HCT116 (cell line): ENCODE results near the gene HSPA1A. TPM values are rescaled to one million over a fixed set of nuclear protein-coding genes. Genes with fewer than 3 reads are reported as not detected.

ENCODE experiments used
- ATAC-seq: fragments of 200-7000 bp; cut with Tn5 transposase; 2 replicates; pipeline ENCODE4 v1.9.1; 2020; ENCODE audit warnings: mild to moderate bottlenecking, moderate library complexity
- BruUV-seq: library from RNA; stranded (reverse); fragments of 400-500 nt; replicated peaks from 2 replicates; lab custom pipeline; 2021; lab: Mats Ljungman, UMichigan
- CTCF ChIA-PET: fragments of 300-600 bp; sonication (Branson Sonifier 250); formaldehyde crosslinking; loops from one replicate; lab custom pipeline; 2021; ENCODE audit warnings: antibody characterized with exemption; lab: Charles Lee
- POLR2A ChIA-PET: fragments of 300-600, 350-600 bp; sonication (Branson Sonifier 250); formaldehyde crosslinking; loops from one replicate; lab custom pipeline; 2021; ENCODE audit warnings: antibody characterized with exemption; lab: Charles Lee
- RAD21 ChIA-PET, 2 experiments: fragments of 300-600 bp; sonication (Branson Sonifier 250); formaldehyde crosslinking; loops; one replicate each; lab custom pipeline; 2023; ENCODE audit warnings: low total read pairs in 2 of 2; ENCODE audit not compliant: uncharacterized antibody in 2 of 2, unreplicated experiment in 2 of 2, low non-redundant PET in 1 of 2; lab: Charles Lee
- DNase-seq: peaks from one replicate; pipeline ENCODE4 v3.0.0-alpha.2; 2010; ENCODE audit warnings: low read depth, low spot score
- H2AFZ ChIP-seq: fragments of 200-600 bp; shearing (Covaris generic), sonication (generic); 2 replicates; pipeline ENCODE4 v1.6.1; 2017; ENCODE audit warnings: low read depth, mixed run types, mixed read lengths, antibody characterized with exemption, low read length; ENCODE audit not compliant: poor library complexity, severe bottlenecking
- H3K27ac ChIP-seq: 2 replicates; pipeline ENCODE4 v1.5.1; 2012; ENCODE audit warnings: low read depth, low read length
- H3K27me3 ChIP-seq: fragments of 200-600 bp; sonication (generic); 2 replicates; pipeline ENCODE4 v1.6.1; 2016; ENCODE audit warnings: mixed run types, low read length, mixed read lengths; ENCODE audit not compliant: insufficient read depth
- H3K36me3 ChIP-seq, 2 experiments: fragments of 200-500 bp in 1 of 2; fragments of 200-600 bp in 1 of 2; sonication (Bioruptor generic) in 1 of 2; sonication (generic) in 1 of 2; 2 replicates each; pipeline versions ENCODE4 v1.5.1 to v1.6.1; 2014 to 2016; ENCODE audit warnings: low read length in 2 of 2, inconsistent platforms in 1 of 2, mixed read lengths in 1 of 2, mixed run types in 1 of 2; ENCODE audit not compliant: insufficient read depth in 2 of 2, control insufficient read depth in 1 of 2
- H3K4me1 ChIP-seq, 2 experiments: fragments of 200-600 bp in 1 of 2; sonication (generic) in 1 of 2; 2 replicates each; pipeline versions ENCODE4 v1.5.1 to v1.6.1; 2012 to 2017; ENCODE audit warnings: low read length in 2 of 2, inconsistent platforms in 1 of 2, mild to moderate bottlenecking in 1 of 2, mixed read lengths in 1 of 2, mixed run types in 1 of 2, moderate library complexity in 1 of 2; ENCODE audit not compliant: insufficient read depth in 2 of 2, control insufficient read depth in 1 of 2
- H3K4me2 ChIP-seq: fragments of 200-600 bp; sonication (generic); 2 replicates; pipeline ENCODE4 v1.6.1; 2017; ENCODE audit warnings: mixed run types, low read length, mixed read lengths
- H3K4me3 ChIP-seq, 2 experiments: fragments of 200-600 bp in 1 of 2; sonication (generic) in 1 of 2; replicated peaks in 1 of 2; 2 replicates each; pipeline ENCODE4 v1.5.1; 2011 to 2016; ENCODE audit warnings: low read length in 2 of 2, control low read depth in 1 of 2, low read depth in 1 of 2, mild to moderate bottlenecking in 1 of 2, mixed read lengths in 1 of 2, mixed run types in 1 of 2
- H3K79me2 ChIP-seq: fragments of 200-600 bp; sonication (generic); 2 replicates; pipeline ENCODE4 v1.6.1; 2017; ENCODE audit warnings: mild to moderate bottlenecking, mixed run types, low read length, moderate library complexity, mixed read lengths; ENCODE audit not compliant: insufficient read depth
- H3K9ac ChIP-seq: fragments of 200-600 bp; sonication (generic); 2 replicates; pipeline ENCODE4 v1.6.1; 2016; ENCODE audit warnings: low read length, mixed read lengths
- H3K9me2 ChIP-seq: fragments of 200-600 bp; sonication (generic), shearing (Covaris generic); 2 replicates; pipeline ENCODE4 v1.6.1; 2017; ENCODE audit warnings: mixed run types, mild to moderate bottlenecking, moderate library complexity; ENCODE audit not compliant: insufficient read depth
- H3K9me3 ChIP-seq, 2 experiments: fragments of 200-500 bp in 1 of 2; fragments of 200-600 bp in 1 of 2; sonication (Bioruptor generic) in 1 of 2; sonication (generic) in 1 of 2; 2 replicates each; pipeline ENCODE4 v1.6.1; 2014 to 2017; ENCODE audit warnings: low read length in 2 of 2, mixed read lengths in 2 of 2, inconsistent platforms in 1 of 2, low read depth in 1 of 2, mild to moderate bottlenecking in 1 of 2, mixed run types in 1 of 2, moderate library complexity in 1 of 2; ENCODE audit not compliant: control insufficient read depth in 1 of 2, insufficient read depth in 1 of 2
- H4K20me1 ChIP-seq: fragments of 200-600 bp; sonication (generic), shearing (Covaris generic); 2 replicates; pipeline ENCODE4 v1.6.1; 2017; ENCODE audit warnings: mixed run types, mild to moderate bottlenecking, moderate library complexity; ENCODE audit not compliant: insufficient read depth
- CEBPB ChIP-seq: IDR thresholded peaks from 2 replicates; pipeline ENCODE4 v1.6.1; 2012; ENCODE audit warnings: low read depth
- EGR1 ChIP-seq: IDR thresholded peaks from 2 replicates; pipeline ENCODE4 v1.6.1; 2012; ENCODE audit warnings: low read depth
- ELF1 ChIP-seq: IDR thresholded peaks from 2 replicates; pipeline ENCODE4 v1.6.1; 2012; ENCODE audit warnings: low read depth, borderline replicate concordance
- EZH2 ChIP-seq: fragments of 200-600 bp; sonication (generic); IDR thresholded peaks from 2 replicates; pipeline ENCODE4 v1.6.1; 2017; ENCODE audit warnings: antibody characterized with exemption, mixed run types
- FOSL1 ChIP-seq: IDR thresholded peaks from 2 replicates; pipeline ENCODE4 v1.6.1; 2012; ENCODE audit warnings: low read depth
- JUND ChIP-seq: IDR thresholded peaks from 2 replicates; pipeline ENCODE4 v1.6.1; 2012
- MAX ChIP-seq: IDR thresholded peaks from 2 replicates; pipeline ENCODE4 v1.6.1; 2012
- POLR2AphosphoS5 ChIP-seq: IDR thresholded peaks from 2 replicates; pipeline ENCODE4 v1.6.1; 2011; ENCODE audit warnings: mild to moderate bottlenecking, low read depth, low read length, moderate library complexity
- RAD21 ChIP-seq: IDR thresholded peaks from 2 replicates; pipeline ENCODE4 v1.6.1; 2012; ENCODE audit warnings: low read depth, mild to moderate bottlenecking
- SIN3A ChIP-seq: IDR thresholded peaks from 2 replicates; pipeline ENCODE4 v1.6.1; 2012; ENCODE audit warnings: low read depth
- SP1 ChIP-seq: IDR thresholded peaks from 2 replicates; pipeline ENCODE4 v1.6.1; 2012; ENCODE audit warnings: low read depth
- TCF7L2 ChIP-seq: IDR thresholded peaks from 2 replicates; pipeline ENCODE4 v1.7.0; 2011; ENCODE audit warnings: borderline replicate concordance, inconsistent platforms; ENCODE audit not compliant: insufficient read depth, insufficient read length; ENCODE audit errors: extremely low read depth
- ZNF274 ChIP-seq: fragments of 200-500 bp; sonication (Bioruptor generic); IDR thresholded peaks from 2 replicates; pipeline ENCODE4 v1.6.1; 2014; ENCODE audit warnings: mild to moderate bottlenecking, low read depth, low read length, inconsistent platforms
- intact Hi-C: fragments of 100-400 bp; cut with micrococcal nuclease; formaldehyde crosslinking; loops from 2 replicates; pipeline ENCODE4 v1.10.0; 2022
- total RNA-seq: library from RNA; stranded (reverse); gene quantifications from one replicate; pipeline ENCODE4 v1.2.1, GENCODE V29; 2021; ENCODE audit not compliant: unreplicated experiment
- TF ChIP-seq, protein P1 (sequence below), 3 experiments: fragments of 200-600 bp in 1 of 3; sonication (generic) in 1 of 3; IDR thresholded peaks in 2 of 3; conservative IDR thresholded peaks in 1 of 3; 2 replicates each; pipeline ENCODE4 v1.5.1; 2012 to 2017; ENCODE audit warnings: low read depth in 2 of 3, low read length in 2 of 3, antibody characterized with exemption in 1 of 3, borderline replicate concordance in 1 of 3, control low read depth in 1 of 3, mild to moderate bottlenecking in 1 of 3, mixed read lengths in 1 of 3, mixed run types in 1 of 3, moderate library complexity in 1 of 3; ENCODE audit not compliant: insufficient read depth in 1 of 3
- TF ChIP-seq, protein P2 (sequence below): IDR thresholded peaks from 2 replicates; pipeline ENCODE4 v1.6.1; 2012

Gene HSPA1A
- total RNA-seq, 1 experiment from 2014 or later: 5.0 TPM

DNA sequence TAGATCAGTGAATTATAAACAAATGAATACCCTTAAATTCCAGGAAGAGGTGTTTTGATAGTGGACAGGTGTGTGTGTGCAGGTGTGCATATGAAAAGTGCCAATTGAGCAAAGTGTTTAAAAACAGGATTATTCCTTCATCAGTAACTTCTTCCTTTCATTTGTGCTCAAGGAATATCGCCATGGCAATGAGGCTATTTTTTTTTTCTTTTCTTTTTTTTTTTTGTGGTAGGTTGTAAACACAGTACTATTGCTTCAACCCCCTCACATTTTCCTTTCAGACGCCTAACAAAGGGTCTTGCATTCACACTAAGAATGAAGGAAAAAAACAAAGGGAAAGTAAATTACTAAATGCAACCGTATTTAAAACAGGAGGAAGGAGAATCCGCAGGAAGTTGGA is 10.2 kb downstream of the HSPA1A start:
- Histone ChIP-seq H2AFZ (no peak overlapping the region), H3K27ac (peak overlapping the region; percentile 94), H3K27me3 (no peaks in the 10 kb centered on the region), H3K4me3 (peak overlapping the region; percentile 3 to 71; a peak in 2 of 4 replicates), H3K4me1 (peaks cover 47 to 73% of the 10 kb centered on the region in 2 experiments), H3K9ac (peak overlapping the region; percentile 70), H3K9me2 (no peaks in the 10 kb centered on the region), H3K36me3 (no peaks in the 10 kb centered on the region; a peak in 1 of 4 replicates), H3K79me2 (peaks cover 16% of the 10 kb centered on the region), H3K4me2 (peak overlapping the region; percentile 77), H3K9me3 (no peaks in the 10 kb centered on the region), H4K20me1 (peaks cover 4% of the 10 kb centered on the region; the same call in 1 of the 2 replicates)
- no peak for TF ChIP-seq TCF7L2
- TF ChIP-seq SIN3A: no peak
- no peak for TF ChIP-seq EGR1
- no peak for TF ChIP-seq CEBPB
- TF ChIP-seq SP1: no peak
- TF ChIP-seq JUND: no peak
- TF ChIP-seq ZNF274: no peak
- TF ChIP-seq EZH2: no peak
- no peak for TF ChIP-seq MAX
- no peak for TF ChIP-seq POLR2AphosphoS5
- TF ChIP-seq, protein P1, sequence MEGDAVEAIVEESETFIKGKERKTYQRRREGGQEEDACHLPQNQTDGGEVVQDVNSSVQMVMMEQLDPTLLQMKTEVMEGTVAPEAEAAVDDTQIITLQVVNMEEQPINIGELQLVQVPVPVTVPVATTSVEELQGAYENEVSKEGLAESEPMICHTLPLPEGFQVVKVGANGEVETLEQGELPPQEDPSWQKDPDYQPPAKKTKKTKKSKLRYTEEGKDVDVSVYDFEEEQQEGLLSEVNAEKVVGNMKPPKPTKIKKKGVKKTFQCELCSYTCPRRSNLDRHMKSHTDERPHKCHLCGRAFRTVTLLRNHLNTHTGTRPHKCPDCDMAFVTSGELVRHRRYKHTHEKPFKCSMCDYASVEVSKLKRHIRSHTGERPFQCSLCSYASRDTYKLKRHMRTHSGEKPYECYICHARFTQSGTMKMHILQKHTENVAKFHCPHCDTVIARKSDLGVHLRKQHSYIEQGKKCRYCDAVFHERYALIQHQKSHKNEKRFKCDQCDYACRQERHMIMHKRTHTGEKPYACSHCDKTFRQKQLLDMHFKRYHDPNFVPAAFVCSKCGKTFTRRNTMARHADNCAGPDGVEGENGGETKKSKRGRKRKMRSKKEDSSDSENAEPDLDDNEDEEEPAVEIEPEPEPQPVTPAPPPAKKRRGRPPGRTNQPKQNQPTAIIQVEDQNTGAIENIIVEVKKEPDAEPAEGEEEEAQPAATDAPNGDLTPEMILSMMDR (IDR thresholded peaks at IDR 0.05 in 2 of 3, conservative IDR thresholded peaks at IDR 0.05 in 1 of 3; ENCODE audit: borderline replicate concordance in 1 of 3, insufficient read depth in 1 of 3, low read depth in 2 of 3, low read length in 2 of 3): no peak
- TF ChIP-seq ELF1: no peak
- no peak for TF ChIP-seq FOSL1
- no peak for TF ChIP-seq RAD21
- TF ChIP-seq, protein P2, sequence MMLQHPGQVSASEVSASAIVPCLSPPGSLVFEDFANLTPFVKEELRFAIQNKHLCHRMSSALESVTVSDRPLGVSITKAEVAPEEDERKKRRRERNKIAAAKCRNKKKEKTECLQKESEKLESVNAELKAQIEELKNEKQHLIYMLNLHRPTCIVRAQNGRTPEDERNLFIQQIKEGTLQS: no peak
- POLR2A ChIA-PET: interaction anchor here (1.1 to 1.3 kb wide), 2 partner anchors 19 to 37 kb away, joined by 3 to 5 read pairs; partner anchors contain the start of genes LSM2 and NEU1
- RAD21 ChIA-PET: no interaction called here
- BruUV-seq: no TSS peak
- intact Hi-C loops: no loop called here
- no peak for ATAC-seq
- CTCF ChIA-PET: interaction anchor here (1.2 kb wide), 1 partner anchor 34 kb away, joined by 3 read pairs; no protein-coding TSS in a partner anchor
- DNase-seq: no peak
